Ishikawa (cell line): Measurements from ENCODE around the gene KIF26B.

Experiments
- CEBPB ChIP-seq: IDR thresholded peaks from 2 replicates; pipeline ENCODE4 v1.6.1; 2012
- CREB1 ChIP-seq: IDR thresholded peaks from 2 replicates; pipeline ENCODE4 v1.6.1; 2012; ENCODE audit warnings: low read depth
- EGR1 ChIP-seq: IDR thresholded peaks from 2 replicates; pipeline ENCODE4 v1.6.1; 2012
- EP300 ChIP-seq: IDR thresholded peaks from 2 replicates; pipeline ENCODE4 v1.6.1; 2012; ENCODE audit warnings: borderline replicate concordance
- FOXM1 ChIP-seq: IDR thresholded peaks from 2 replicates; pipeline ENCODE4 v1.6.1; 2012; ENCODE audit warnings: low read depth, borderline replicate concordance
- MAX ChIP-seq: IDR thresholded peaks from 2 replicates; pipeline ENCODE4 v1.6.1; 2012
- NFIC ChIP-seq: IDR thresholded peaks from 2 replicates; pipeline ENCODE4 v1.6.1; 2012
- RAD21 ChIP-seq: IDR thresholded peaks from 2 replicates; pipeline ENCODE4 v1.6.1; 2012; ENCODE audit warnings: low read depth
- REST ChIP-seq: IDR thresholded peaks from 2 replicates; pipeline ENCODE4 v1.6.1; 2012; ENCODE audit warnings: low read depth, mild to moderate bottlenecking
- TAF1 ChIP-seq: IDR thresholded peaks from 2 replicates; pipeline ENCODE4 v1.6.1; 2012; ENCODE audit warnings: low read depth, mild to moderate bottlenecking
- TCF12 ChIP-seq: IDR thresholded peaks from 2 replicates; pipeline ENCODE4 v1.6.1; 2012; ENCODE audit warnings: low read depth
- TEAD4 ChIP-seq: IDR thresholded peaks from 2 replicates; pipeline ENCODE4 v1.6.1; 2012
- USF1 ChIP-seq: IDR thresholded peaks from 2 replicates; pipeline ENCODE4 v1.6.1; 2012
- YY1 ChIP-seq: IDR thresholded peaks from 2 replicates; pipeline ENCODE4 v1.6.1; 2012; ENCODE audit warnings: low read depth
- ZBTB7A ChIP-seq: IDR thresholded peaks from 2 replicates; pipeline ENCODE4 v1.6.1; 2012; ENCODE audit warnings: low read depth

Gene KIF26B

GRCh38 chr1:245475961-245476516, 321.3 kb downstream of the KIF26B start:
- TF ChIP-seq EGR1 = no peak
- TF ChIP-seq CEBPB = peak; percentile 57; the same call in 1 of the 2 replicates
- TF ChIP-seq FOXM1 = no peak
- TF ChIP-seq CREB1 = no peak
- no peak for TF ChIP-seq NFIC

- no peak for TF ChIP-seq RAD21
- TF ChIP-seq YY1 = no peak
- no peak for TF ChIP-seq EP300
- TF ChIP-seq NFIC = no peak
- no peak for TF ChIP-seq TEAD4
- no peak for TF ChIP-seq EGR1
- no peak for TF ChIP-seq REST
- no peak for TF ChIP-seq USF1
- no peak for TF ChIP-seq ZBTB7A
Observed at GRCh38 chr1:245477941-245478340, 323.2 kb downstream of the KIF26B start.

GRCh38 chr1:245480393-245481120, 325.8 kb downstream of the KIF26B start:
- TF ChIP-seq YY1 = no peak
- TF ChIP-seq USF1 = no peak
- no peak for TF ChIP-seq TAF1
- no peak for TF ChIP-seq CEBPB
- no peak for TF ChIP-seq TCF12
- no peak for TF ChIP-seq ZBTB7A
- TF ChIP-seq MAX = no peak
- no peak for TF ChIP-seq TEAD4
- no peak for TF ChIP-seq FOXM1
- TF ChIP-seq EGR1 = no peak
- no peak for TF ChIP-seq NFIC
- TF ChIP-seq EP300 = no peak

GRCh38 chr1:245481261-245481660, 326.5 kb downstream of the KIF26B start:
- TF ChIP-seq RAD21 (no peak), NFIC (no peak)

- TF ChIP-seq ZBTB7A (no peak), FOXM1 (no peak), REST (no peak), YY1 (no peak), MAX (no peak), TEAD4 (no peak), CEBPB (no peak), EGR1 (no peak), EP300 (no peak), USF1 (no peak)
Observed at GRCh38 chr1:245483247-245483646, 328.5 kb downstream of the KIF26B start.

GRCh38 chr1:245484176-245484575, 329.4 kb downstream of the KIF26B start:
- TF ChIP-seq ZBTB7A = no peak
- TF ChIP-seq YY1 = no peak
- no peak for TF ChIP-seq FOXM1
- no peak for TF ChIP-seq TCF12
- no peak for TF ChIP-seq CEBPB
- TF ChIP-seq TAF1 = no peak
- TF ChIP-seq CREB1 = no peak
